ENCODE results near the gene ARHGAP21.

The ARHGAP21 gene

DNA sequence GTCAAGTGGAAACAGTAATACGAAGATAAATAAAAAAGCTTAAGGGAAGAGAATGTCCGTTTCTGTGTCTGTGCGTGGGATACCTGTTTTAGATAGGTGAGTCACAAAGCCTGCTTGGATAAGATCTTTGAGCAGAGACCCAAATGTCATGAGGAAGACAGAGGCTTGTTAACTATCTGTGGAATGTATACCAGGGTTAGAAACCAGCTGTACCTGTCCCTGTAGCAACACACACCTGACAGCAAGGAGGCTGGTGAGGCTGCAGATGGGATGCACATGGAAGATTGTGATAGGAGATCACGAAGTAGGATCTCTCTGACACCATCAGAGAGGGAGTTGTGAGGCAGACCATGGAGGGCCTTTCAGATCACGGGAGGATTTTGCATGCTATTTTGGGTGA lies 105.3 kb downstream of the ARHGAP21 start:
- TF ChIP-seq, protein P1, sequence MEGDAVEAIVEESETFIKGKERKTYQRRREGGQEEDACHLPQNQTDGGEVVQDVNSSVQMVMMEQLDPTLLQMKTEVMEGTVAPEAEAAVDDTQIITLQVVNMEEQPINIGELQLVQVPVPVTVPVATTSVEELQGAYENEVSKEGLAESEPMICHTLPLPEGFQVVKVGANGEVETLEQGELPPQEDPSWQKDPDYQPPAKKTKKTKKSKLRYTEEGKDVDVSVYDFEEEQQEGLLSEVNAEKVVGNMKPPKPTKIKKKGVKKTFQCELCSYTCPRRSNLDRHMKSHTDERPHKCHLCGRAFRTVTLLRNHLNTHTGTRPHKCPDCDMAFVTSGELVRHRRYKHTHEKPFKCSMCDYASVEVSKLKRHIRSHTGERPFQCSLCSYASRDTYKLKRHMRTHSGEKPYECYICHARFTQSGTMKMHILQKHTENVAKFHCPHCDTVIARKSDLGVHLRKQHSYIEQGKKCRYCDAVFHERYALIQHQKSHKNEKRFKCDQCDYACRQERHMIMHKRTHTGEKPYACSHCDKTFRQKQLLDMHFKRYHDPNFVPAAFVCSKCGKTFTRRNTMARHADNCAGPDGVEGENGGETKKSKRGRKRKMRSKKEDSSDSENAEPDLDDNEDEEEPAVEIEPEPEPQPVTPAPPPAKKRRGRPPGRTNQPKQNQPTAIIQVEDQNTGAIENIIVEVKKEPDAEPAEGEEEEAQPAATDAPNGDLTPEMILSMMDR (IDR thresholded peaks at IDR 0.05; ENCODE audit: extremely low read depth, insufficient read depth, missing control alignments) = no peak
- DNase-seq (ENCODE audit: low spot score) = no peak
- in situ Hi-C loops (cut with MboI; ENCODE audit: low pct_unique_long_range_greater_than_20kb, low sequenced_read_pairs, unreplicated experiment) = no loop called here

DNA sequence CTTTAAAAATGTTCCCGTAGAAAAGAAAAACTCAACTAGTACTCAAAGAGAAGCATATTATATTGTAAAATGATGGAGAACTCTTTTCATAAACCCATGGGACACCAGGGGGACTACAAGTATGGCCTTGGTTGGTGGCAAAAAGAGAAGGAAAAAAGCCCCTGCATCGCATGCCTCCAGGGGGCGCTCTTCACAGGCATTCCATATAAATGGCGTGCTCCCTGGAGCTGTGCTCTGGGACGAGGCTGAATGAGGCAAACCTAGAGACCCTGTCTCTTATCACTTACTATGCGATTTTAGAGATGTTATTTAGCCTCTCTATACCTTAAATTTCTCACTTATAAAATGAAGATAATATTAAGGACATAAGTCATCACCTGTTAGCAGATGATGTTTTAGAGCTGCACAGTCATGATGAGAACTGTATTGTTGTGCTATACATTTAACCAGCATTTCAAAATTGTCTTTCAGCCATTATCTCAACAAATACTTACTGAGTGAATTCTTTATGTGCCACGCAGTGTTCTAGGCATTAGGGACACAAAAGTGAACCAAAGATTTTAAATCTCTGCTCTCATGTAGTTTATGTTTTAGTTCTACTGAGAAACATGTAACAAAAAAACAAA lies 105.8 kb downstream of the ARHGAP21 start:
- DNase-seq (ENCODE audit: low spot score) = peak; percentile 11
- in situ Hi-C loops (cut with MboI; ENCODE audit: low pct_unique_long_range_greater_than_20kb, low sequenced_read_pairs, unreplicated experiment) = no loop called here
- TF ChIP-seq, protein P1 (IDR thresholded peaks at IDR 0.05; ENCODE audit: extremely low read depth, insufficient read depth, missing control alignments) = peak; percentile 77

DNA sequence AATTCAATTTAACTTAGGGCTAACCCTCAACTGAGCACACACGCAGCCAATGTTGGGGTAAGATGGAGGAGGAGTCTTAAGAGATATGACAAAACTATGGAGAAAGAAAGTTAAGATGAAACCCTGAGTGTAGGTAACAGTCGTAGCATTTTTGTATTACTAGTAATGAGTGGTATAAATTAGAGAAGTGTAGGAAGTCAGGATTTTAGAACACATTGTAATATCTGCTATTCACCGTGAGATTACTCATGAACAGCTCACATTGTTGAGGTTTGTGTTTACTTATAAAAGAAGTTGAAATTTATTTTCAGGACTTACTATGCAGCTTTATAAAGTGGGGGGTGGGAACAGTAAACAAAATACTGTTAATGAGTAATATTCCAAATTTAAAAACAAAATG lies 107.2 kb downstream of the ARHGAP21 start:
- DNase-seq (ENCODE audit: low spot score) = no peak
- TF ChIP-seq, protein P1 (IDR thresholded peaks at IDR 0.05; ENCODE audit: extremely low read depth, insufficient read depth, missing control alignments) = no peak
- in situ Hi-C loops (cut with MboI; ENCODE audit: low pct_unique_long_range_greater_than_20kb, low sequenced_read_pairs, unreplicated experiment) = no loop called here

DNA sequence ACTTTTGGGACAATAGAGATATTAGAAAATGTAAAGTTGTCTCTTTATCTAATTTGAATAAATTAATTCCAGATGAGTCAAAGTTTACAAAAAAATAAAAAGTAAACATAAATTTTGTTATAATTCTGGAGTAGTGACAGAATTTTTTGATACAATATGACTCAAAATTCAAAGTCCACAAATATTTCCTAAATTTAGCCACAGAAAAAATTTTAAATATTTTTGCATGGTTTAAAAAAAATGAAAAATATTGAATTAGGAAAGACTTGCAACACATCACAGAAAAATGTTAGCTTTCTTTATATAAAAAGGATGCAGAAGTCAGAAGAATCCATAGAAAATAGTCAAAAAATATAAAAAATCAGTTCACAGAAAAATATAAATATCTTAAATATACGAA lies 117.7 kb downstream of the ARHGAP21 start:
- DNase-seq (ENCODE audit: low spot score) = no peak
- in situ Hi-C loops (cut with MboI; ENCODE audit: low pct_unique_long_range_greater_than_20kb, low sequenced_read_pairs, unreplicated experiment) = no loop called here
- TF ChIP-seq, protein P1 (IDR thresholded peaks at IDR 0.05; ENCODE audit: extremely low read depth, insufficient read depth, missing control alignments) = no peak

DNA sequence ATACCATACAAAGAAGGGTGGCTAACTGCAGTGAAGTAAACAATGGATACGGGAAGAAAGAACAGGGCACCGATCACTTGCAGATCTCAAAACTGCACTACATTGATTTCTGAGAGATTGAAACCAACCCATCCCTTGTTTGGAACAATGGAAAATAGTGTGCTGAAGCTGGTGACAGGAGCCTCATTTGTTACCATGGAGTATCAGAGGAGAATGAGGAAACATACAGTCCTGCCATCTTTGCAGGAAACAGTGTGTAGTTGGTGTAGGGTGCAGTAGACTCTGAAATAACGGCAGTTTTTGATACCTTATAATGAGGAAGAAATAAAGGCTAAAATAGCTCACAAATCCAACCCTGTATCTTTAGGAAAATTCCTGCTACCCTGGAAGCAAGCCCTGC lies 118.5 kb downstream of the ARHGAP21 start:
- no peak for DNase-seq (ENCODE audit: low spot score)
- TF ChIP-seq, protein P1 (IDR thresholded peaks at IDR 0.05; ENCODE audit: extremely low read depth, insufficient read depth, missing control alignments) = no peak
- in situ Hi-C loops (cut with MboI; ENCODE audit: low pct_unique_long_range_greater_than_20kb, low sequenced_read_pairs, unreplicated experiment) = no loop called here

DNA sequence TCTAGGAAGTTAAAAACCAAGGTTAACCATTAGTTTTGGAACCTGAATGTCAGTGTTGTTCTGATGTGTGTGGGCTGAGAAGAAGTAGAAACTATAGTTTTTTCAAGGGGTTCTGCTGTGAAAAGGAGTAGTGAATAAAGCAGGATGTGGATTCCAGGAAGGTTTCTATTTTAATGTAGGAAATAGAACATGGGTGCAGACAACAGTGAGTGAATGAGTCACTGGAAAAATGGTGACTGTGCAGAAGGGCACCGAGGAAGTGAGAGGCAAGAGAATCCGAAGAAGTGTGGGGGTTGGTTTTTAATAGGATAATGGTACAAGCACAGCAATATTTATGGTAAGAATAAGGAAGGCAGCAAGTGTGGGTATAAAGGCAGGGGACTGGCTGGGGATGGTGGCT lies 120.4 kb downstream of the ARHGAP21 start:
- in situ Hi-C loops (cut with MboI; ENCODE audit: low pct_unique_long_range_greater_than_20kb, low sequenced_read_pairs, unreplicated experiment) = no loop called here
- no peak for DNase-seq (ENCODE audit: low spot score)
- TF ChIP-seq, protein P1 (IDR thresholded peaks at IDR 0.05; ENCODE audit: extremely low read depth, insufficient read depth, missing control alignments) = no peak

Data from GM13977 (cell line).